Lower lobe of right lung (tissue), 2 donors: ENCODE data around the gene HNRNPU. TPM values are rescaled to one million over a fixed set of nuclear protein-coding genes. Genes with fewer than 3 reads are reported as not detected.

Experiments used
- ATAC-seq, 2 donors: fragments of 200-7000 bp; cut with Tn5 transposase; one replicate each; pipeline ENCODE4 v1.9.1; 2020 to 2022; ENCODE audit warnings: mild to moderate bottlenecking in 2 of 2, moderate library complexity in 2 of 2
- DNase-seq: peaks from one replicate; pipeline ENCODE4 v3.0.0-alpha.2; 2020
- H3K27ac ChIP-seq: fragments of 200-600 bp; one replicate; pipeline ENCODE4 v1.8.0; 2022
- H3K27me3 ChIP-seq: fragments of 200-600 bp; one replicate; pipeline ENCODE4 v1.8.0; 2022; ENCODE audit warnings: low read depth
- H3K36me3 ChIP-seq: fragments of 200-600 bp; one replicate; pipeline ENCODE4 v1.8.0; 2022; ENCODE audit warnings: mild to moderate bottlenecking
- H3K4me1 ChIP-seq: fragments of 200-600 bp; one replicate; pipeline ENCODE4 v1.8.0; 2022
- H3K4me3 ChIP-seq: fragments of 200-600 bp; one replicate; pipeline ENCODE4 v1.8.0; 2022; ENCODE audit warnings: mild to moderate bottlenecking
- H3K9me3 ChIP-seq: fragments of 200-600 bp; one replicate; pipeline ENCODE4 v1.8.0; 2022
- CTCF ChIP-seq: fragments of 200-600 bp; IDR thresholded peaks from one replicate; pipeline ENCODE4 v1.8.0; 2022; ENCODE audit warnings: antibody characterized with exemption, mild to moderate bottlenecking
- intact Hi-C: fragments of 100-400 bp; cut with DNase I; formaldehyde crosslinking; loops from one replicate; pipeline ENCODE4 v1.11.0; 2022
- long read RNA-seq: library from polyadenylated mRNA; unstranded; transcript quantifications from one replicate; pipeline ENCODE4 v2.0.0, GENCODE V29; 2021
- total RNA-seq: library from RNA; stranded (reverse); fragmentation: NEBNext Ultra II Directional; extraction: Animal tissue kit (Norgen Biotek cat#: 25700); gene quantifications from one replicate; pipeline ENCODE4 v1.2.1, GENCODE V29; 2021
- donor health status: DM: no; HTN: yes; CAD: no; lungs with severe emphysema.

The HNRNPU gene
- total RNA-seq: 279 TPM
- long read RNA-seq, full-length matches to known transcripts: 370 of 435 reads
- long read RNA-seq, partial matches to known transcripts: 54 of 435 reads
- long read RNA-seq, other reads (novel, unspliced or antisense): 11 of 435 reads

- ATAC-seq: peak; percentile 92 to 96
- Histone ChIP-seq H3K4me1 (peaks cover 40% of the 10 kb centered on the region), H3K27me3 (no peaks in the 10 kb centered on the region), H3K9me3 (no peaks in the 10 kb centered on the region), H3K27ac (peak within 1 kb of the TSS; percentile 100), H3K4me3 (peak within 1 kb of the TSS; percentile 94), H3K36me3 (peaks cover 17% of the 10 kb centered on the region)
- peak; percentile 98 for DNase-seq
- intact Hi-C loops: no loop called here
- peak; percentile 36 for TF ChIP-seq CTCF
These were observed at the start of gene HNRNPU for GRCh38 chr1:244864253-244865027. Gene HNRNPU (minus strand): TSS chr1:244864543. CDS start chr1:244864307, 236 bp downstream.

GRCh38 chr1:244913806-244914205 lies 49.5 kb upstream of the HNRNPU start:
- intact Hi-C loops: no loop called here
- Histone ChIP-seq H3K27ac (no peak overlapping the region), H3K36me3 (no peaks in the 10 kb centered on the region), H3K4me3 (no peak overlapping the region), H3K4me1 (no peaks in the 10 kb centered on the region), H3K27me3 (no peaks in the 10 kb centered on the region), H3K9me3 (no peaks in the 10 kb centered on the region)
- no peak for TF ChIP-seq CTCF
- no peak for DNase-seq
- no peak for ATAC-seq

- Histone ChIP-seq H3K27me3 (no peaks in the 10 kb centered on the region), H3K27ac (no peak overlapping the region), H3K4me3 (no peak overlapping the region), H3K9me3 (no peaks in the 10 kb centered on the region), H3K4me1 (no peaks in the 10 kb centered on the region), H3K36me3 (no peaks in the 10 kb centered on the region)
- ATAC-seq: no peak
- TF ChIP-seq CTCF: no peak
- no peak for DNase-seq
- intact Hi-C loops: no loop called here
These were observed 39.8 kb upstream of the HNRNPU start for GRCh38 chr1:244904119-244904518.

GRCh38 chr1:244901400-244902015 lies 37.2 kb upstream of the HNRNPU start:
- TF ChIP-seq CTCF: no peak
- Histone ChIP-seq H3K4me3 (no peak overlapping the region), H3K27me3 (no peaks in the 10 kb centered on the region), H3K36me3 (no peaks in the 10 kb centered on the region), H3K4me1 (no peaks in the 10 kb centered on the region), H3K9me3 (no peaks in the 10 kb centered on the region), H3K27ac (no peak overlapping the region)
- ATAC-seq (no peak), DNase-seq (no peak)
- intact Hi-C loops: no loop called here

- no peaks in the 10 kb centered on the region for H3K27me3 ChIP-seq
- no peak overlapping the region for H3K4me3 ChIP-seq
- TF ChIP-seq CTCF: no peak
- intact Hi-C loops: no loop called here
- ATAC-seq: no peak
- no peak overlapping the region for H3K27ac ChIP-seq
- DNase-seq: no peak
- H3K9me3 ChIP-seq: no peaks in the 10 kb centered on the region
- no peaks in the 10 kb centered on the region for H3K36me3 ChIP-seq
- H3K4me1 ChIP-seq: no peaks in the 10 kb centered on the region
These were observed 33.3 kb upstream of the HNRNPU start for GRCh38 chr1:244897476-244898254.
